Measurements from ENCODE around the gene ITPR3. TPM values are rescaled to one million over a fixed set of nuclear protein-coding genes. Genes with fewer than 3 reads are reported as not detected.

The ITPR3 gene
- total RNA-seq, 3 donors from 2014 or later, result 60.2 to 111 (median 103) TPM

DNA sequence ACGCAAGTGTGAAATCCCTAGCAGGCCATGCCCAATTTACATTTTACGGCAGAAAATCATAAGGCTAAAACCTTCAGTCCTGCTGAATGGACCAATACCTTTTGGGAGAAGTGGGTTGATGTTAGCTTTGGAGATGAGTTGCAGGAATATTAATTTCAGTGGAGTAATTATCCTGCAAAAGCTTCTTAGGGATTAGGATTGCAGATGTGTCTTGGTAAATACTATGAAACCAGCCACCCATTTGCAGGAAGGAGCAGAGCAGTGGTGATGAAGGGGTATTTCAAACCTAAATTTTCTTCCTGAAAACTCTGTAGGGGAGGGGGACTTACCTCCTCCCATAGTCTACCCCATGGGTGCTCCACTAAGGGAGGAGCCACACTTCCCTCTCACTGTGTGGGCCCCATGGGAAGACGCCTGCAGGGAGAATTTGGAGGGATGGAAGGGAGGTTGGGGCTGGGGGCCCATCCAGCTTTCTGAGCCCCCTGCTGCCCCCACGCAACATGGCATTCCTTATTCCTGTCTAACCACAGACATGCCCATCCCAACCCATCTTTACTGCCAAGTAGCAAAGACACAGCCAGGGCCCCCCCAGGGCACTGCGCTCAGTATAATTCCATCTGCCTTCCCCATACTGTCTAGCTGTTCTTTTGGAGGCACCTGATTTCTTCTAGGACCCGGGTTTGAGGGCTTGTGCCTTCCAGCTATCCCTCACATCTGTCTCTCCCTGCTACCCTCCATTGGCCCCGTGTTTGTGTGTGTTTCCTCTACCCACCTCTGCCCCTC is 105.0 kb downstream of the ITPR3 start:
- Histone ChIP-seq H3K36me3 (ENCODE audit: low read depth) (no peaks in the 10 kb centered on the region), H3K4me1 (ENCODE audit: low read depth) (no peaks in the 10 kb centered on the region), H3K9me3 (no peaks in the 10 kb centered on the region), H3K4me3 (no peak overlapping the region)
- no peak for DNase-seq
- intact Hi-C loops (cut with DNase I, micrococcal nuclease), result no loop called here
- TF ChIP-seq, protein P1, sequence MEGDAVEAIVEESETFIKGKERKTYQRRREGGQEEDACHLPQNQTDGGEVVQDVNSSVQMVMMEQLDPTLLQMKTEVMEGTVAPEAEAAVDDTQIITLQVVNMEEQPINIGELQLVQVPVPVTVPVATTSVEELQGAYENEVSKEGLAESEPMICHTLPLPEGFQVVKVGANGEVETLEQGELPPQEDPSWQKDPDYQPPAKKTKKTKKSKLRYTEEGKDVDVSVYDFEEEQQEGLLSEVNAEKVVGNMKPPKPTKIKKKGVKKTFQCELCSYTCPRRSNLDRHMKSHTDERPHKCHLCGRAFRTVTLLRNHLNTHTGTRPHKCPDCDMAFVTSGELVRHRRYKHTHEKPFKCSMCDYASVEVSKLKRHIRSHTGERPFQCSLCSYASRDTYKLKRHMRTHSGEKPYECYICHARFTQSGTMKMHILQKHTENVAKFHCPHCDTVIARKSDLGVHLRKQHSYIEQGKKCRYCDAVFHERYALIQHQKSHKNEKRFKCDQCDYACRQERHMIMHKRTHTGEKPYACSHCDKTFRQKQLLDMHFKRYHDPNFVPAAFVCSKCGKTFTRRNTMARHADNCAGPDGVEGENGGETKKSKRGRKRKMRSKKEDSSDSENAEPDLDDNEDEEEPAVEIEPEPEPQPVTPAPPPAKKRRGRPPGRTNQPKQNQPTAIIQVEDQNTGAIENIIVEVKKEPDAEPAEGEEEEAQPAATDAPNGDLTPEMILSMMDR (IDR thresholded peaks at IDR 0.05), result no peak
- no peak for ATAC-seq

DNA sequence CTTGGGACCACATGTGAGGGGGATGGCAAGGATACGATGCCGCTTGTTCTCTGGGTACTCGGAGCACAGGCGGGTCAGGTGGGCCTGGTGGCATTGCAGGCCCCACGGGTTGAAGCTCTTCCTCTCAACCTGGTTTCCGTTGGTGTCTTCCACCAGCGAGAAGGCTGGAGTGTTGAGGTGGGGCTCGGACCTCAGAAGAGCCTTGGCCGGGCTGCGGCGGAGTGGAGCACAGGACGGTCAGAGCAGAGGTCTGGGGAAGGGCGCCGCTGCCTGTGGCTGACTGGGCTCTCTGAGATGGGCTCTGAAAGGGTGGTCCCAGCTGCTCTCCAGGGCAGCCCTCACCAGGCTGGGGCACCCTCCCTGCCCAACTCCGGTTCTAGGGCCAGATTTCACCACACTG is 105.6 kb downstream of the ITPR3 start:
- Histone ChIP-seq H3K4me1 (ENCODE audit: low read depth) (no peaks in the 10 kb centered on the region), H3K4me3 (no peak overlapping the region), H3K9me3 (no peaks in the 10 kb centered on the region), H3K36me3 (ENCODE audit: low read depth) (no peaks in the 10 kb centered on the region)
- intact Hi-C loops (cut with DNase I, micrococcal nuclease), result no loop called here
- TF ChIP-seq, protein P1 (IDR thresholded peaks at IDR 0.05), result no peak
- ATAC-seq (no peak), DNase-seq (no peak)

DNA sequence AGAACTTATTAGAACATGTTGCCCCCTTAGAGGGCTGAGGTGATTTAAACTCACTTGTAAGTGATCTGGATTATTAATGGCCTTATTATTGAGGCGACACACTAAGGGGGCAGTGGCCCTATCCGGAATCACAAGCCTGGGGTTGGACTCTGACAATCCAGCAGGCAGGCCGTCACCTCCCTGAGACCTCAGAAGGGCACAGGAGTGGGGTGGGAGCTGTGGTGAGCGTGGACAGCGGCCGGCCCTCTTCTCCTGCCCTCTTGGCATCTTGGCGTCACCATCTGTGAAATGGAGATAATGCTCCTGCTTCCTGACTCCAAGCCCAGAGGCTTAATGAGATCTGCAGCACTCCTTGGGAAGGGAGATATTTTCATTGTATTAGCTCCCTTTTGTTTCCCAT is 106.0 kb downstream of the ITPR3 start:
- no peaks in the 10 kb centered on the region for H3K36me3 ChIP-seq (ENCODE audit: low read depth)
- intact Hi-C loops (cut with DNase I, micrococcal nuclease), result no loop called here
- ATAC-seq (no peak), DNase-seq (no peak)
- TF ChIP-seq, protein P1 (IDR thresholded peaks at IDR 0.05), result no peak
- no peak overlapping the region for H3K4me3 ChIP-seq
- H3K4me1 ChIP-seq (ENCODE audit: low read depth), result no peaks in the 10 kb centered on the region
- H3K9me3 ChIP-seq, result no peaks in the 10 kb centered on the region

DNA sequence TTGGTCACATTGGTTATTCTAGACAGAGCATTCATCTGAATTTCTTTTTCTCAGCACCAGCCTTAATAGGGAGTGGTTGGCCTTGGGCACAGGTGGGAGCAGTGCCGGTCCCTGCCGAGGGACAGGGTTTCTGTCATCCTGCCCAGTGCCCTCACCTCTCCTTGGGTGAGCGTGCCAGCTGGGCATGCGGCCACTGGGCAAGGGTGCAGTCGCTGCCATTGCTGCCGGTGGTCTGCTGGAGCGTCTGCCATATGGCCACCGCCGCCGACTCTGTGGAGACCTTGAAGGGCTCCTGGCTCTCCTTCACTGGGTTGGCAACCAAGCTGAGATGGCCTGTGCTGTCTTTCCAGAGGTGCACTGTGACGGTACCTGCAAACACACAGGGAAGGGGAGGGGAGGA is 106.8 kb downstream of the ITPR3 start:
- Histone ChIP-seq H3K36me3 (ENCODE audit: low read depth) (no peaks in the 10 kb centered on the region), H3K4me1 (ENCODE audit: low read depth) (no peaks in the 10 kb centered on the region), H3K9me3 (no peaks in the 10 kb centered on the region), H3K4me3 (no peak overlapping the region)
- no peak for DNase-seq
- no peak for ATAC-seq
- intact Hi-C loops (cut with DNase I, micrococcal nuclease), result no loop called here
- TF ChIP-seq, protein P1 (IDR thresholded peaks at IDR 0.05), result no peak

DNA sequence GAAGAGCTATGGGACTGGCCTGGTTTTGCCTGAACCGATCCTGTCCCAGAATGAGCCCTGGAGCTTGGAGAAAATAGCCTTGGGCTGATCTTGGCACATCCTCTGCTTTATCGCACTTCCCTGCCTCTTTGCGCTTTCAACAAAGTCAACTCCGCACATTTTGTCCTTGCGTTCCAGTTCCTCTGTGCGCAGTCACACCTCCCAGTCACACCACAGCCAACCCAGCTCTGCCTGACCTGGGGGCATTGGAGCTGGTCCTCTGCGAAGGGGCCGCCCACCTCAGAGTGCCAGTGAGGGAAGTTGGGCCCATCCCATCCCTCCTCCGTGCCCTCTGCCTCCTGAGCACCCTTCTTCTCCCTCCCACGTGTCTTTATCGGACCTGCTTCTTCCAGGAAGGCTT is 107.3 kb downstream of the ITPR3 start:
- ATAC-seq (no peak), DNase-seq (no peak)
- intact Hi-C loops (cut with DNase I, micrococcal nuclease), result no loop called here
- H3K4me3 ChIP-seq, result no peak overlapping the region
- H3K36me3 ChIP-seq (ENCODE audit: low read depth), result no peaks in the 10 kb centered on the region
- TF ChIP-seq, protein P1 (IDR thresholded peaks at IDR 0.05), result no peak
- no peaks in the 10 kb centered on the region for H3K9me3 ChIP-seq
- no peaks in the 10 kb centered on the region for H3K4me1 ChIP-seq (ENCODE audit: low read depth)

All from mucosa of descending colon (tissue), 3 donors.